Measurements from ENCODE around the gene NFIC.

NFIC gene

GRCh38 chr19:3492131-3492839 is 125.9 kb downstream of the NFIC start:
- H3K4me3 ChIP-seq (ENCODE audit: low read depth, low read length): no peak overlapping the region
- TF ChIP-seq POLR2A (IDR thresholded peaks at IDR 0.05; ENCODE audit: extremely low read depth, insufficient read length) (no peak), MYC (IDR thresholded peaks at IDR 0.05; ENCODE audit: low read depth, low read length) (no peak), MAX (IDR thresholded peaks at IDR 0.05; ENCODE audit: low read depth, low read length) (no peak)
- TF ChIP-seq, protein P1, sequence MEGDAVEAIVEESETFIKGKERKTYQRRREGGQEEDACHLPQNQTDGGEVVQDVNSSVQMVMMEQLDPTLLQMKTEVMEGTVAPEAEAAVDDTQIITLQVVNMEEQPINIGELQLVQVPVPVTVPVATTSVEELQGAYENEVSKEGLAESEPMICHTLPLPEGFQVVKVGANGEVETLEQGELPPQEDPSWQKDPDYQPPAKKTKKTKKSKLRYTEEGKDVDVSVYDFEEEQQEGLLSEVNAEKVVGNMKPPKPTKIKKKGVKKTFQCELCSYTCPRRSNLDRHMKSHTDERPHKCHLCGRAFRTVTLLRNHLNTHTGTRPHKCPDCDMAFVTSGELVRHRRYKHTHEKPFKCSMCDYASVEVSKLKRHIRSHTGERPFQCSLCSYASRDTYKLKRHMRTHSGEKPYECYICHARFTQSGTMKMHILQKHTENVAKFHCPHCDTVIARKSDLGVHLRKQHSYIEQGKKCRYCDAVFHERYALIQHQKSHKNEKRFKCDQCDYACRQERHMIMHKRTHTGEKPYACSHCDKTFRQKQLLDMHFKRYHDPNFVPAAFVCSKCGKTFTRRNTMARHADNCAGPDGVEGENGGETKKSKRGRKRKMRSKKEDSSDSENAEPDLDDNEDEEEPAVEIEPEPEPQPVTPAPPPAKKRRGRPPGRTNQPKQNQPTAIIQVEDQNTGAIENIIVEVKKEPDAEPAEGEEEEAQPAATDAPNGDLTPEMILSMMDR (IDR thresholded peaks at IDR 0.05; ENCODE audit: low read depth, low read length): no peak
- no peak for DNase-seq (ENCODE audit: low read depth)

DNA sequence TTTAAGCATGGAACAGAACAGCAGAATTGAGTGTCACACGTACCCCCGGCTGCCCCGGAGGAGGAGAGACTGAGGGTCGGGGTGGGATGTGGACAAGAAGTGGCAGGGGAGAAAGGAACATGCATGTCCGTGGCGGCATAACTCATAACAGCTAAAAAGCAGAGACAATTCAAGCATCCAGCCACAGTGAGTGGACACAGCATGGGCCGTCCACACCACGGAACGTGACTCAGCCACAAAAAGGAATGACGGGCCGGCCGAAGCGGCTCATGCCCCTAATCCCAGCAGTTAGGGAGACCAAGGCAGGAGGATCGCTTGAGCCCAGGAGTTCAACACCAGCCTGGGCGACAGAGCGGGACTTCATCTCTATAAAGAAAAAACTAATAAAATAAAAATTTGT is 126.5 kb downstream of the NFIC start:
- no peak overlapping the region for H3K4me3 ChIP-seq (ENCODE audit: low read depth, low read length)
- TF ChIP-seq, protein P1 (IDR thresholded peaks at IDR 0.05; ENCODE audit: low read depth, low read length): no peak
- no peak for TF ChIP-seq MAX (IDR thresholded peaks at IDR 0.05; ENCODE audit: low read depth, low read length)
- no peak for TF ChIP-seq MYC (IDR thresholded peaks at IDR 0.05; ENCODE audit: low read depth, low read length)
- no peak for DNase-seq (ENCODE audit: low read depth)

GRCh38 chr19:3493651-3494050 is 127.3 kb downstream of the NFIC start:
- DNase-seq (ENCODE audit: low read depth): no peak
- no peak overlapping the region for H3K4me3 ChIP-seq (ENCODE audit: low read depth, low read length)
- TF ChIP-seq, protein P1 (IDR thresholded peaks at IDR 0.05; ENCODE audit: low read depth, low read length): no peak
- TF ChIP-seq MYC (IDR thresholded peaks at IDR 0.05; ENCODE audit: low read depth, low read length) (no peak), MAX (IDR thresholded peaks at IDR 0.05; ENCODE audit: low read depth, low read length) (no peak), POLR2A (IDR thresholded peaks at IDR 0.05; ENCODE audit: extremely low read depth, insufficient read length) (no peak)

DNA sequence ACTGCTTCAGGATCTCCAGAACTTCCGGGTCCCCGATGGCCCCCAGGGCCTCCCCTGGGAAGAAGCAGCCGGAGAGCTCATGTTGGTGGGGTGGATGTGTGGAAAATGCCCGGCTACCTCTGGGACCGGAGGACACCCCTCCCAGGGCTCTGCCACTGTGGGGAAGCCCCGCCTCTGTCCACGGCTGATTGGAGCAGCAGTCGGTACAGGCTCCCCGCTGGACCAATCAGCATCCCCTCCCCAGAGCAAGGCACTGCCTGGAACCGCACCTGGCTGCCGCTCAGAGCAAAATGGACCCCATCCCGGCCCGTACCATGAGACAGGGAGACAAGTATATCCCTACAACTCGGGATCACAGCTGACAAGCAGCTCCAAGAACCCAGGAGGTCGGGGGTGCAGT is 127.7 kb downstream of the NFIC start:
- no peak for TF ChIP-seq POLR2A (IDR thresholded peaks at IDR 0.05; ENCODE audit: extremely low read depth, insufficient read length)
- TF ChIP-seq MYC (IDR thresholded peaks at IDR 0.05; ENCODE audit: low read depth, low read length): no peak
- TF ChIP-seq, protein P1 (IDR thresholded peaks at IDR 0.05; ENCODE audit: low read depth, low read length): no peak
- TF ChIP-seq MAX (IDR thresholded peaks at IDR 0.05; ENCODE audit: low read depth, low read length): no peak
- DNase-seq (ENCODE audit: low read depth): no peak
- no peak overlapping the region for H3K4me3 ChIP-seq (ENCODE audit: low read depth, low read length)

- H3K4me3 ChIP-seq (ENCODE audit: low read depth, low read length): no peak overlapping the region
- TF ChIP-seq POLR2A (IDR thresholded peaks at IDR 0.05; ENCODE audit: extremely low read depth, insufficient read length): no peak
- TF ChIP-seq MYC (IDR thresholded peaks at IDR 0.05; ENCODE audit: low read depth, low read length): no peak
- TF ChIP-seq, protein P1 (IDR thresholded peaks at IDR 0.05; ENCODE audit: low read depth, low read length): no peak
- TF ChIP-seq MAX (IDR thresholded peaks at IDR 0.05; ENCODE audit: low read depth, low read length): no peak
- no peak for DNase-seq (ENCODE audit: low read depth)
These were observed 128.2 kb downstream of the NFIC start for GRCh38 chr19:3494559-3494958.
